HepG2 (cell line): ENCODE data around the gene CTNNA3. TPM values are rescaled to one million over a fixed set of nuclear protein-coding genes. Genes with fewer than 3 reads are reported as not detected.

Experiments used
- CBX1 ChIP-seq: IDR thresholded peaks from one replicate; pipeline ENCODE4 v1.6.1; 2016; ENCODE audit warnings: antibody characterized with exemption, low read depth
- CTCF ChIP-seq: sonication (generic); formaldehyde crosslinking; IDR thresholded peaks from 2 replicates; pipeline ENCODE4 v1.5.0; 2020; ENCODE audit warnings: mild to moderate bottlenecking, missing genetic modification reagents, moderate library complexity
- EEA1 ChIP-seq: sonication (generic); formaldehyde crosslinking; IDR thresholded peaks from 2 replicates; pipeline ENCODE4 v1.5.1; 2020; ENCODE audit warnings: mild to moderate bottlenecking, missing genetic modification reagents, borderline replicate concordance
- JARID2 ChIP-seq: sonication (generic); formaldehyde crosslinking; IDR thresholded peaks from 2 replicates; pipeline ENCODE4 v1.8.1; 2023; ENCODE audit warnings: missing genetic modification reagents, inconsistent platforms; ENCODE audit not compliant: insufficient replicate concordance
- NPAS2 ChIP-seq: sonication (generic); formaldehyde crosslinking; IDR thresholded peaks from 2 replicates; pipeline ENCODE4 v1.8.0; 2022; ENCODE audit warnings: mild to moderate bottlenecking, missing genetic modification reagents, borderline replicate concordance
- NRL ChIP-seq: sonication (generic); formaldehyde crosslinking; IDR thresholded peaks from 2 replicates; pipeline ENCODE4 v1.5.0; 2020; ENCODE audit warnings: missing genetic modification reagents, mild to moderate bottlenecking, moderate library complexity, borderline replicate concordance
- PAXIP1 ChIP-seq: sonication (generic); formaldehyde crosslinking; conservative IDR thresholded peaks from 2 replicates; pipeline ENCODE4 v1.4.0; 2020; ENCODE audit warnings: mild to moderate bottlenecking, missing genetic modification reagents, moderate library complexity
- SP4 ChIP-seq: sonication (generic); formaldehyde crosslinking; IDR thresholded peaks from 2 replicates; pipeline ENCODE4 v1.8.1; 2023; ENCODE audit warnings: mild to moderate bottlenecking, missing genetic modification reagents
- ZBTB42 ChIP-seq: sonication (generic); formaldehyde crosslinking; IDR thresholded peaks from 2 replicates; pipeline ENCODE4 v1.5.0; 2020; ENCODE audit warnings: mild to moderate bottlenecking, missing genetic modification reagents
- ZNF781 ChIP-seq: sonication (generic); formaldehyde crosslinking; IDR thresholded peaks from 2 replicates; pipeline ENCODE4 v1.5.1; 2020; ENCODE audit warnings: borderline replicate concordance, mild to moderate bottlenecking, missing genetic modification reagents; ENCODE audit errors: not compliant biosample characterization
- polyA plus RNA-seq, 8 experiments: library from polyadenylated mRNA; depleted of rRNA in 3 of 8; stranded (reverse) in 7 of 8; unstranded in 1 of 8; fragments of >200 nt; fragmentation: Illumina TruSeq in 4 of 8; extraction: Trizol in 4 of 8; gene quantifications; 2 replicates each; pipeline versions ENCODE4 v1.2.1 to v1.2.3, GENCODE V29; 2011 to 2016; ENCODE audit warnings: low read depth in 4 of 8, missing spikeins in 1 of 8, mixed read lengths in 1 of 8; ENCODE audit not compliant: insufficient read depth in 1 of 8
- total RNA-seq, 5 experiments: library from RNA; depleted of rRNA; stranded (reverse); fragments of >200 nt; fragmentation: Illumina TruSeq; extraction: Trizol; gene quantifications; 2 replicates each; pipeline ENCODE4 v1.2.3, GENCODE V29; 2016; ENCODE audit warnings: low read depth in 1 of 5
- TF ChIP-seq, protein P1 (sequence below): IDR thresholded peaks from 2 replicates; pipeline ENCODE4 v1.6.1; 2016; ENCODE audit warnings: low read depth, missing genetic modification reagents, missing compliant biosample characterization
- TF ChIP-seq, protein P2 (sequence below): sonication (generic); formaldehyde crosslinking; conservative IDR thresholded peaks from 2 replicates; pipeline ENCODE4 v1.4.0; 2020; ENCODE audit warnings: missing genetic modification reagents

Gene CTNNA3
- total and polyA plus RNA-seq, 2 of the 13 experiments (the other 11 are each of a cell fraction or from before 2014, with no cell fraction given) = not detected

DNA sequence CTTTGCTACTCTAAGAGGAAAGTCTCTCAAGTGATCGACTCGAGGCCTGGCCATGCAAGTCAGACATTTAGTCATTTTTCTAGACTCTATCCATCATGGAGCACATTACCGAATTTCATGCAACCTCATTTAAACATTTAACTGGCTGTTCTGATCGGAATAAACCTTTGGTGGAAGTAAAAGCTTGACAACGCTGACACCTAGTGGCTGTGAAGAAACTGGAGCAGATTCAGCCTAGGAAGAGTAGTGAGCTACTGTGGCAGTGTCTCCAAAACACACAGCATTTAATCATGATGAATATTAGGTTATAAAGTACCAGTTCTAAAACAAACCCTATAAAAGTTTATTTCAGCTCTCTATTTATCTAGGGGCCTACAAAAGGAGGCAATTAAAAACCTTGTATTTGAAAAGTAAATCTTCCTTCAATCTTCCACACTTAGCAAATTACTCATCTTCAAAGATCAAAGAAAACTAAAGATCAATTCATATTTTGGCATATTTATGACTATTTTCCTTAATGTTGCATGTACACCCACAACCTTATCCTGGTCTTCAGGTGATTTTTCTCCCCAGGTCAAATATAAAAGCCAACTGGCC is 175.0 kb downstream of the CTNNA3 start (continued):
- TF ChIP-seq, protein P1, sequence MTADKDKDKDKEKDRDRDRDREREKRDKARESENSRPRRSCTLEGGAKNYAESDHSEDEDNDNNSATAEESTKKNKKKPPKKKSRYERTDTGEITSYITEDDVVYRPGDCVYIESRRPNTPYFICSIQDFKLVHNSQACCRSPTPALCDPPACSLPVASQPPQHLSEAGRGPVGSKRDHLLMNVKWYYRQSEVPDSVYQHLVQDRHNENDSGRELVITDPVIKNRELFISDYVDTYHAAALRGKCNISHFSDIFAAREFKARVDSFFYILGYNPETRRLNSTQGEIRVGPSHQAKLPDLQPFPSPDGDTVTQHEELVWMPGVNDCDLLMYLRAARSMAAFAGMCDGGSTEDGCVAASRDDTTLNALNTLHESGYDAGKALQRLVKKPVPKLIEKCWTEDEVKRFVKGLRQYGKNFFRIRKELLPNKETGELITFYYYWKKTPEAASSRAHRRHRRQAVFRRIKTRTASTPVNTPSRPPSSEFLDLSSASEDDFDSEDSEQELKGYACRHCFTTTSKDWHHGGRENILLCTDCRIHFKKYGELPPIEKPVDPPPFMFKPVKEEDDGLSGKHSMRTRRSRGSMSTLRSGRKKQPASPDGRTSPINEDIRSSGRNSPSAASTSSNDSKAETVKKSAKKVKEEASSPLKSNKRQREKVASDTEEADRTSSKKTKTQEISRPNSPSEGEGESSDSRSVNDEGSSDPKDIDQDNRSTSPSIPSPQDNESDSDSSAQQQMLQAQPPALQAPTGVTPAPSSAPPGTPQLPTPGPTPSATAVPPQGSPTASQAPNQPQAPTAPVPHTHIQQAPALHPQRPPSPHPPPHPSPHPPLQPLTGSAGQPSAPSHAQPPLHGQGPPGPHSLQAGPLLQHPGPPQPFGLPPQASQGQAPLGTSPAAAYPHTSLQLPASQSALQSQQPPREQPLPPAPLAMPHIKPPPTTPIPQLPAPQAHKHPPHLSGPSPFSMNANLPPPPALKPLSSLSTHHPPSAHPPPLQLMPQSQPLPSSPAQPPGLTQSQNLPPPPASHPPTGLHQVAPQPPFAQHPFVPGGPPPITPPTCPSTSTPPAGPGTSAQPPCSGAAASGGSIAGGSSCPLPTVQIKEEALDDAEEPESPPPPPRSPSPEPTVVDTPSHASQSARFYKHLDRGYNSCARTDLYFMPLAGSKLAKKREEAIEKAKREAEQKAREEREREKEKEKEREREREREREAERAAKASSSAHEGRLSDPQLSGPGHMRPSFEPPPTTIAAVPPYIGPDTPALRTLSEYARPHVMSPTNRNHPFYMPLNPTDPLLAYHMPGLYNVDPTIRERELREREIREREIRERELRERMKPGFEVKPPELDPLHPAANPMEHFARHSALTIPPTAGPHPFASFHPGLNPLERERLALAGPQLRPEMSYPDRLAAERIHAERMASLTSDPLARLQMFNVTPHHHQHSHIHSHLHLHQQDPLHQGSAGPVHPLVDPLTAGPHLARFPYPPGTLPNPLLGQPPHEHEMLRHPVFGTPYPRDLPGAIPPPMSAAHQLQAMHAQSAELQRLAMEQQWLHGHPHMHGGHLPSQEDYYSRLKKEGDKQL (CRISPR knock-in tag) = no peak
- TF ChIP-seq ZBTB42 (CRISPR knock-in tag) = no peak
- no peak for TF ChIP-seq CBX1
- peak; percentile 83 for TF ChIP-seq CTCF
- no peak for TF ChIP-seq PAXIP1 (CRISPR knock-in tag)
- no peak for TF ChIP-seq SP4 (CRISPR knock-in tag)
- no peak for TF ChIP-seq JARID2 (CRISPR knock-in tag)
- no peak for TF ChIP-seq NPAS2 (CRISPR knock-in tag)
- TF ChIP-seq, protein P2, sequence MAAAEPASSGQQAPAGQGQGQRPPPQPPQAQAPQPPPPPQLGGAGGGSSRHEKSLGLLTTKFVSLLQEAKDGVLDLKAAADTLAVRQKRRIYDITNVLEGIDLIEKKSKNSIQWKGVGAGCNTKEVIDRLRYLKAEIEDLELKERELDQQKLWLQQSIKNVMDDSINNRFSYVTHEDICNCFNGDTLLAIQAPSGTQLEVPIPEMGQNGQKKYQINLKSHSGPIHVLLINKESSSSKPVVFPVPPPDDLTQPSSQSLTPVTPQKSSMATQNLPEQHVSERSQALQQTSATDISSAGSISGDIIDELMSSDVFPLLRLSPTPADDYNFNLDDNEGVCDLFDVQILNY (CRISPR knock-in tag) = no peak
- no peak for TF ChIP-seq EEA1 (CRISPR knock-in tag)
- TF ChIP-seq NRL = no peak
- no peak for TF ChIP-seq ZNF781 (CRISPR knock-in tag)
